AG20443 (cell line): ENCODE data around the gene FAM50A.
"Not testable (repeated sequence)": the region's sequence is repeated elsewhere in the genome, so short reads cannot be mapped to it uniquely, and the experiment has no call there.

Experiments
- DNase-seq: peaks from one replicate; pipeline ENCODE4 v3.0.0; 2012; ENCODE audit warnings: low spot score, mixed read lengths

FAM50A gene

GRCh38 chrX:154443992-154444754 lies at the start of gene FAM50A:
TSS of gene FAM50A (plus strand) at chrX:154444141. CDS start at chrX:154444236, 95 bp downstream.
- DNase-seq = peak; percentile 92

DNA sequence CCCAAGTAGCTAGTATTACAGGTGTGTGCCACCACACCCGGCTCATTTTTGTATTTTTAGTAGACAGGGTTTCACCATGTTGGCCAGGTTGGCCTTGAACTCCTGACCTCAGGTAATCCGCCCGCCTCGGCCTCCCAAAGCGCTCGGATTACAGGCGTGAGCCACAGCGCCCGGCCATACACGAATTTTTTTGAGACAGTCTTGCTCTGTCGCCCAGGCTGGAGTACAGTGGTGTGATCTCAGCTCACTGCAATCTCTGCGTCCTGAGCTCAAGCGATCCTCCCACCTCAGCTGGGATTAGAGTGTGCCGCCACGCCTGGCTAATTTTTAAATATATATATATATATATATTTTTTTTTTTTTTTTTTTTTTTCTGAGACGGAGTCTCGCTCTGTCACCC lies 47.6 kb upstream of the FAM50A start:
- DNase-seq = not testable (repeated sequence)

DNA sequence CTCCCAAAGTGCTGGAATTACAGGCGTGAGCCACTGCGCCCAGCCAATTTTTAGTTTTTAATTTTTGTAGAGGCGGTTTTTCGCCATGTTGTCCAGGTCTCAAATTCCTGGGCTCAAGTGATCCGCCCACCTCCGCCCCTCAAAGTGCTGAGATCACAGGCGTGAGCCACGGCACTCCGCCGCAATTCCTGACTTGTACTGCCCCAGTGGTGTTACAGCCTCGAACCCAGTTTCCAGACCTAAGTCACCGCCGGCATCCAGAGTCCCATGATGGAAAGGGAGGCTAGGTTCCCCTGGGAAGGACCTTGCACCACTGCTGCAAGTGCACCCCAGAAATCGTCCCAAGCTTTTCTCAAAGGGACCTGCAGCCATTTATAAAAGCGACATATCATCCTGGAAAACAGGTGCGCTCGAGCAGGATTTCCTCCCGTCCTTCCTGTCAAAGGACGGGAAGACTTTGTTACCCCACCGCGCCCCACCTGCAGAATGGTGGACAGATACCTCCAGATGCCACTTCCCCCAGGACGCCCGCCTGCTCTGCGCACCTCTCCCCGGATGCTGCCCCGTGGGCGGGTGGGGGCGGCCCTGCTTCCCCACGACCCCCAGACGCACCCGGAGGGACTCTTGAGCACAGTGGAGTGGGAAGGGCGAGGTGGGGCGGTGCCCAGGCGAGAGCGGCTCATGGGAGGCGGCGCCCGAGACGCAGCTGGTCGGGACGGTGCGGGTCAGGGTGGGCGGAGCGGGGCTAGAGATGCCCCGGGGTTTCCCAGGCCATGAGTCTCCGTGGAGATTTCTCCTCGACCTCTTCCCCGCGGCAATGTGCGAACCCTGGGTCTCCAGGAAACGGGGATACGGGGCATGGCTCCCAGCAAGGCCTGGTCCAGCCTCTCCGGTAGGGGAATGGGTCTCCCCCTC lies 46.7 kb upstream of the FAM50A start:
- peak; percentile 61 for DNase-seq

- DNase-seq = peak; percentile 95
Measured at GRCh38 chrX:154397888-154398667, 45.9 kb upstream of the FAM50A start, which contains the start of gene RPL10. TSS of gene RPL10 (plus strand) at chrX:154398377. CDS start at chrX:154398520, 143 bp downstream.

- peak; percentile 43 for DNase-seq
Measured at GRCh38 chrX:154398668-154399526, 45.0 kb upstream of the FAM50A start.

- DNase-seq = no peak
Measured at GRCh38 chrX:154399527-154400368, 44.2 kb upstream of the FAM50A start.

DNA sequence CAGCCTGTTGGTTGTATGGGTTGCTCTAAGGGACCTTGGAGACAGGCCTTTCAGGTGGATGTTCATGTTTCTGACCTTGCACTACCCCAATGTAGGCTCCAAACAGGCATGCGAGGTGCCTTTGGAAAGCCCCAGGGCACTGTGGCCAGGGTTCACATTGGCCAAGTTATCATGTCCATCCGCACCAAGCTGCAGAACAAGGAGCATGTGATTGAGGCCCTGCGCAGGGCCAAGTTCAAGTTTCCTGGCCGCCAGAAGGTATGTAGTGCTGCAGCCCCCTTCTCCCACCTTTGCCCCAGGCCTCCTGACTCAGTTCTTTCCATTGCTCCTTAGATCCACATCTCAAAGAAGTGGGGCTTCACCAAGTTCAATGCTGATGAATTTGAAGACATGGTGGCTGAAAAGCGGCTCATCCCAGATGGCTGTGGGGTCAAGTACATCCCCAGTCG lies 43.5 kb upstream of the FAM50A start:
- not testable (repeated sequence) for DNase-seq

GRCh38 chrX:154401045-154401799 lies 42.7 kb upstream of the FAM50A start:
- DNase-seq = no peak

DNA sequence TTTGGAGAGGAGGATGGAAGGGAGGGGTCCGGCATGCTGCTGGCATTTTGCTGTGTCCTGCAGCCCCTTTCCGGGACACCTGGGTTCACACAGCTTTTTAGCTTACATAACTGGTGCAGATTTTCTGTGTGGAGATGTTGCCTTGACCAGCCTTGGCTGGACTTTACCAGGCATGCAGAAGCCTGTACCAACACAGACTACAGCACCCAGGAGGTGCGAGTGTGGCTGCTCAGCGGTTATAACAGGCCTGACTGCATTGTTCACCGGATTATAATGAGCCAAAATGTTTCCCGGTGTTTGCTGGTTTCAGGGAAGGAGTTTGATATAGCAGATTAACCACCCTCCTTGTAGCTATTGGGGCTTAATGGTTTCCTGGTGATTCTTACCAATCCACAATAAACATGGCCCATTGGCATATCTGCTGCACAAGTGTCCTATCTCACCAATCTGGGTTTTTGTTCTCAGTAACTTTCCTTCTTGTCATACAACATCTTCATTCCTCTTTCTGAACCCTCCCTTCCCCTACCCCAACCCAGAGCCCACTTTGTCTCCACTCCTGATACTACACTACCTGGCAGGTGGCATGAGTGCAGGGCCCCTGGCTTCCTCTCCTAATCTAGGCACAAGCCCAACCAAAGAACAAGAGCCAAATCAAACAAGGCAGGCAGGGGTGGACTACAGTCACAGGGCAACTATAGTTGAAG lies 41.9 kb upstream of the FAM50A start:
- no peak for DNase-seq

DNA sequence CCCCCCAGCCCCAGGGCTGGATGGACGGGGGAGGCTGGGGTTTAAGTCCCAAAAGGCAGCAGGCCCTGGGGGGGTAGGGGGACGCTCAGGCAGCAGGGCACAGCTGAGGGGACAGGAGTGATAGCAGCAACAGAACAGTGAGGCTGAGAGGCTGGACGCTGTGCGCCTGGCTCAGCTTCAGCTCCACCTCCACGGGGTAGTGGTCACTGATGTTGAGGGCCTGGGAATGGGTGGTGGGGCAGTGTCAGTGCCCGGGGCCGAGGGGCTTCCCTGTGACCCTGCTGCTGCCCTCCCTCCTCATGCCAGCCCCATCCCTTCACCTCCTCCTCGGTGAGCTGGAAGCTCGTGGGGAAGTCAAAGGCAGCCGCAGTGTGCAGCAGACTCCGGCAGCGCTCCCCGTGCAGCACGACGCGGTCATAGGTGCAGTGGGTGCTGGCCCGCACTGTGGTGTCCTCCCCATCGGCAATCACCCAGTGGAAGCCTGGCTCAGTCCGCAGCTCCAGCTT lies 41.3 kb upstream of the FAM50A start:
- no peak for DNase-seq

- DNase-seq = no peak
Measured at GRCh38 chrX:154403192-154403591, 40.7 kb upstream of the FAM50A start.

DNA sequence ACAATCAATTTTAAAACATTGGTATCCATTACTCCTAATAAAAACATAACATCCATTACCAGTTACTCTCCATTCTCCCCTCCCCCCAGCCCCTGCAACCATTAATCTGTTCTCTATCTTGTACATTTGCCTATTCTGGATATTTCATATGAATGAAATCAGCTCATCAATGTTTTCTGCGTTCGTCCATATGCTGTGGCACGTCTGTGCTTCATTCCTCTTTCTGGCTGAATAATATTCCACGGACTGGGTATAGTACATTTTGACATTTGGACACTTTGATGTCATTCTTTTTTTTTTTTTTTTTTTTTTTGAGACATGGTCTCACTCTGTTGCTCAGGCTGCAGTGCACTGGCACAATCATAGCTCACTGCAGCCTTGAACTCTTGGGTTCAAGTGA lies 40.1 kb upstream of the FAM50A start:
- DNase-seq = no peak

- DNase-seq = no peak
Measured at GRCh38 chrX:154404625-154405192, 39.2 kb upstream of the FAM50A start.

GRCh38 chrX:154408659-154409221 lies 35.2 kb upstream of the FAM50A start:
- no peak for DNase-seq

DNA sequence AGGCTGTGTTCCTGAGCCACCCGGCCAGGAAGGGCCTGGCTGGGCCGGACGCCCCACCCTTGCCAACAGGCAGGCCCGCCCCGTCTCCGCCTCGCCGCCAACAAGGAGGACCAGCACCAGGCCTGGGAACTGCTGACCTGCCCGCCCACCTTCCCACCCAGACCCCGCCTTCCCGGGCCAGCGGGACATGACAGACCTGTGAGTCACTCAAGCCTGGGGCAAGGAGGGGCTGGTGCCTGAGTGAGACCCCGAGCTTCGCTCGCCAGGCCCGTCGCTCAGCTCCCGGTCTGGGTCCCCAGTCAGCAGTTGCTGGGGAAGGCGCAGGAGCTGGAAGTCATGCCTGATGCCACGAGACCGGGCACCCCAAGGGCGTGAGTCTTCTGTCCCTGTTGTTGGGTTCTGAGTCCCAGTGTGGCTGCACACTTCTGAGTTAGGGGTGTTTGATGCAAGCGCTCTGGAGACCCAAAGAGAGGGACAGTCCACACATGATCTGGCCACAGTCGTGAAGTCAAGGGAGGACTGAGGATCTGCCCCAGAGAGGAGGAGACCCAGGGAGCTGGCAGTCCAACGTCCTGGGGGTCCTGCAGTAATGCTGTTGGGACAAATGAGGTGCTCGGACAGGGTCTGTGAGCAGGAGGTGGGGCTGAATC lies 34.6 kb upstream of the FAM50A start, which contains the start of gene DNASE1L1:
TSS of gene DNASE1L1 (minus strand) at position 33 of the 650 bp plus-strand sequence. CDS start 3,686 bp downstream, outside the sequence.
- peak; percentile 76 for DNase-seq

GRCh38 chrX:154411981-154412340 lies 32.0 kb upstream of the FAM50A start:
- DNase-seq = peak; percentile 58

- DNase-seq = no peak
Measured at GRCh38 chrX:154412468-154412867, 31.5 kb upstream of the FAM50A start.
